ENCODE data around the gene DRC7. TPM values are rescaled to one million over a fixed set of nuclear protein-coding genes. Genes with fewer than 3 reads are reported as not detected.

Gene DRC7
- total RNA-seq, 4 donors from 2014 or later, result 0.22 to 7.1 TPM; not detected in 2

DNA sequence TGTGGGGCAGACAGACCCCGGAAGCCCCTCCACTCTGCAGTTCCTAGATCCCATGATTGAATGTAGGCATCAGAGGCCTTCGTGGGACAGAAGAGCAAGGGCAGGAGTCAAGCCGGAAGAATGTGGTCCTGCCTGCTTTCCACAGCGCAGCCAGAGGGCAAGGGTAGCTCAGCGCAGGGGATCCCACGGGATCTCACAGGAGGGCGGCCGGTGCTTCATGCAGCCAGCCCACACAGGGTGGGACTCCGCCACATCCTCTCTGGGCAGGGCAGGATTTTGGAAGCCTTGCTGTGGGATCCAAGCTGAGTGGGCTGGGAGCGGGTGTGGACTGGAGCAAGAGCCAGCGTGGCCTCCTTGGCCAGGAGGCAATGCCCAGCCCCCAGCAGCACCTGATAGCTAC lies 54.0 kb downstream of the DRC7 start:
- no peaks in the 10 kb centered on the region for H3K36me3 ChIP-seq
- TF ChIP-seq, protein P1, sequence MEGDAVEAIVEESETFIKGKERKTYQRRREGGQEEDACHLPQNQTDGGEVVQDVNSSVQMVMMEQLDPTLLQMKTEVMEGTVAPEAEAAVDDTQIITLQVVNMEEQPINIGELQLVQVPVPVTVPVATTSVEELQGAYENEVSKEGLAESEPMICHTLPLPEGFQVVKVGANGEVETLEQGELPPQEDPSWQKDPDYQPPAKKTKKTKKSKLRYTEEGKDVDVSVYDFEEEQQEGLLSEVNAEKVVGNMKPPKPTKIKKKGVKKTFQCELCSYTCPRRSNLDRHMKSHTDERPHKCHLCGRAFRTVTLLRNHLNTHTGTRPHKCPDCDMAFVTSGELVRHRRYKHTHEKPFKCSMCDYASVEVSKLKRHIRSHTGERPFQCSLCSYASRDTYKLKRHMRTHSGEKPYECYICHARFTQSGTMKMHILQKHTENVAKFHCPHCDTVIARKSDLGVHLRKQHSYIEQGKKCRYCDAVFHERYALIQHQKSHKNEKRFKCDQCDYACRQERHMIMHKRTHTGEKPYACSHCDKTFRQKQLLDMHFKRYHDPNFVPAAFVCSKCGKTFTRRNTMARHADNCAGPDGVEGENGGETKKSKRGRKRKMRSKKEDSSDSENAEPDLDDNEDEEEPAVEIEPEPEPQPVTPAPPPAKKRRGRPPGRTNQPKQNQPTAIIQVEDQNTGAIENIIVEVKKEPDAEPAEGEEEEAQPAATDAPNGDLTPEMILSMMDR (IDR thresholded peaks at IDR 0.05), result no peak
- TF ChIP-seq POLR2A (IDR thresholded peaks at IDR 0.05), result no peak
- intact Hi-C loops (cut with DNase I), result no loop called here
- H3K27ac ChIP-seq, result no peak overlapping the region
- no peaks in the 10 kb centered on the region for H3K9me3 ChIP-seq
- no peak for DNase-seq
- H3K4me3 ChIP-seq (replicated peaks in 1 of 3), result no peak overlapping the region
- no peaks in the 10 kb centered on the region for H3K27me3 ChIP-seq
- H3K4me1 ChIP-seq, result no peaks in the 10 kb centered on the region
- 69 to 89% methylated on average over 9 to 11 of the region's 11 CpGs for WGBS, 2 donors

DNA sequence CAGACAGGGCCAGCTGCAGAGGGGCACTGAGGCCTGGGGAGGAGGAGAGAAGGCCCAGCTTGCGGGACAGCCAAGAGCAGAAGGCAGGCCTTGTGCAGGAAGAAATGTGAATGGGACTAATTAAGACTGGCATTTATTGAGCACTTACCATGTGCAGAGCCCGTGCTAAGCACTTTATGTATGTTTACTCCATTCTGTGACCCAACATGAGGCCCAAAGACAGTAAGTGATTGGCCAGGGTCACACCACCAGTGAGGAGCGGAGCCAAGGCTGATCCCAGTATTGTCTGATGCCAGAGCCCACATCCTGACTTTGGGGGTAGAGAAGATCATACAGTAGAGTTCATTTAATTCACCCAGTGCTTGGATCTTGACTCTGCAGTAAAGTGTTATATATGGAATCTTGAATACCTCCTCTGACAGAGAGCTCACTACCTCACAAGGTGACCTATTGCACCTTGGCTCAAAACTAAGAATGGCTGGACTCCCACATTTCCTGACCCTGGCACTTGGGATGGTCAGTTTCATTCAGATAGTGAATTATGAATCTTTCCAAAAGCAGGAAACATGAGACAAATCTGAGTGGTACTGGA lies 54.6 kb downstream of the DRC7 start:
- intact Hi-C loops (cut with DNase I), result no loop called here
- H3K27me3 ChIP-seq, result no peaks in the 10 kb centered on the region
- 87 to 91% methylated on average over 3 of the region's 3 CpGs for WGBS, 2 donors
- no peak overlapping the region for H3K27ac ChIP-seq
- DNase-seq, result no peak
- no peaks in the 10 kb centered on the region for H3K36me3 ChIP-seq
- no peak for TF ChIP-seq POLR2A (IDR thresholded peaks at IDR 0.05)
- TF ChIP-seq, protein P1 (IDR thresholded peaks at IDR 0.05), result no peak
- no peak overlapping the region for H3K4me3 ChIP-seq (replicated peaks in 1 of 3)
- no peaks in the 10 kb centered on the region for H3K4me1 ChIP-seq
- H3K9me3 ChIP-seq, result no peaks in the 10 kb centered on the region

DNA sequence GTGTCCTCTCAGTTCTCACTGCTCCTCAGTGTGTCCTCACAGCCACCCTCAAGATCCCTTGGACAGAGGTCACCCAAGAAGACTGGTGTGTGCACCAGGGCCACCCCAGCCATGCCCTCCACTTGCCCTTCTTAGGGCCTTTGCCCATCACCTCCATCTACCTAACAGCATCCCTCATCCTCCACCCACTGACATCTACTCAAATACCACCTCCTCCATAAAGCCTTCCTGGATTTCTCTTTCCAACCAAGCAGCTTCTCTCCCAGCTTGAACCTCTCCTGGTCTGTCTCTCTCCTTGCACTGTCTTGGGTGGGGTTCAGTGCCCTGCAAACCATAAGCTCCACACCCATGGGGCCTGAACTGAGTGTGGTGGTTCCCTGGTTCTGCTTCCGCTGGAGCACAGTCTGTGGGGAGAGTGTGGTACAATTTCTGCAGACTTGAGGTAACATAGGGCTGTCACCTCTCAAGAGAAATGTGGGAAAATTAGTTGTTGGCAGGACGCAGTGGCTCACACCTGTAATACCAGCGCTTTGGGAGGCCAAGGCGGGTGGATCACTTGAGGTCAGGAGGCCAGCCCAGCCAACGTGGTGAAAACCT lies 55.3 kb downstream of the DRC7 start:
- no peaks in the 10 kb centered on the region for H3K36me3 ChIP-seq
- TF ChIP-seq POLR2A (IDR thresholded peaks at IDR 0.05), result no peak
- TF ChIP-seq, protein P1 (IDR thresholded peaks at IDR 0.05), result no peak
- intact Hi-C loops (cut with DNase I), result no loop called here

DNA sequence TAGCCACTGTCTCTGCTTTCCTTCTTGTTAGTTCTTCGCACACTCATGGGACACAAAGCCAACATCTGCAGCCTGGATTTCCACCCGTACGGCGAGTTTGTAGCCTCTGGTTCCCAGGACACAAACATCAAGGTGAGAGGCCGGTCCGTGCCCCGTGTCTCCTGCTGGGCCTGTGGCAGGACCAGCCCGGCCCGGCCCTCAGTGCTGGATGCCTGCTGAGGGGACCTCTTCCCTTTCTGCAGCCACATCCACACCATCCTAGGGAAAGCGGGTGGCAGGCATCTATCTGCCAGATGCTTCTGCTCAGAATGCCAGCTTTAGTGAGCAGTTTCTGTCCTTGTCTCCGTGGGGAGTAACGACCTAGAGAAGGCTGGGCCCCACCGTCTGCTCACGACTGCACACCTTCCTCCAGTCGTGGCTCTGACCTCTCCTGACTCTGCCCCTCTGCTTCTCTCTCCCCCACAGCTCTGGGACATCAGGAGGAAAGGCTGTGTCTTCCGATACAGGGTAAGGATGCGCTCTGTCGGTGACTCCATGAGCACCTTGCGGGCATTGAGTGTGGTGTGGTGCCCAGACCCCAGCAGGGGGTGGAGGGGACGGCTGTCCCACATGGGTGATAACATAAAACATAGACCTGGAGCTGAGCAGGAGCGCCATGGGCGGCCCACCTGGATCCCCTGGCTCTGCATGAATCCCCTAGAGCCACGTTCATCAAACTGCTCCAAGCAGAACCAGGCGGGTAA lies 56.4 kb downstream of the DRC7 start:
- H3K27me3 ChIP-seq, result no peaks in the 10 kb centered on the region
- H3K36me3 ChIP-seq, result no peaks in the 10 kb centered on the region
- TF ChIP-seq, protein P1 (IDR thresholded peaks at IDR 0.05), result no peak
- no peak for TF ChIP-seq POLR2A (IDR thresholded peaks at IDR 0.05)
- DNase-seq, result no peak
- H3K4me1 ChIP-seq, result no peaks in the 10 kb centered on the region
- no peak overlapping the region for H3K27ac ChIP-seq
- H3K9me3 ChIP-seq, result no peaks in the 10 kb centered on the region
- WGBS, 2 donors, result 93 to 95% methylated on average over 18 to 22 of the region's 24 CpGs
- intact Hi-C loops (cut with DNase I), result no loop called here
- H3K4me3 ChIP-seq (replicated peaks in 1 of 3), result no peak overlapping the region

More for the DNA sequence above, 55.3 kb downstream of the DRC7 start:
- Histone ChIP-seq H3K27me3 (no peaks in the 10 kb centered on the region), H3K4me3 (replicated peaks in 1 of 3) (no peak overlapping the region), H3K4me1 (no peaks in the 10 kb centered on the region), H3K27ac (no peak overlapping the region), H3K9me3 (no peaks in the 10 kb centered on the region)
- 90 to 94% methylated on average over 5 of the region's 5 CpGs for WGBS, 2 donors
- no peak for DNase-seq

Data from thyroid gland (tissue), 4 donors.